GM23338 (cell line): ENCODE results near the gene EXOC3L1.

Source experiments
- EZH2 ChIP-seq: fragments of 200-600 bp; sonication (generic); IDR thresholded peaks from one replicate; pipeline ENCODE4 v1.8.0; 2017; ENCODE audit warnings: antibody characterized with exemption, mild to moderate bottlenecking, low read depth; ENCODE audit not compliant: unreplicated experiment
- EZH2phosphoT487 ChIP-seq: fragments of 200-600 bp; sonication (generic); IDR thresholded peaks from one replicate; pipeline ENCODE4 v1.8.1; 2018; ENCODE audit warnings: antibody characterized with exemption; ENCODE audit not compliant: unreplicated experiment
- TF ChIP-seq, protein P1 (sequence below), 2 experiments: fragments of 200-600 bp in 1 of 2; sonication (generic) in 1 of 2; conservative IDR thresholded peaks; 2 replicates each; pipeline versions ENCODE4 v1.5.1 to v1.6.1; 2016 to 2017; ENCODE audit warnings: antibody characterized with exemption in 2 of 2, low read depth in 2 of 2, mild to moderate bottlenecking in 2 of 2, moderate library complexity in 1 of 2
- TF ChIP-seq, protein P2 (sequence below): fragments of 250-450 bp; sonication (Bioruptor Pico); IDR thresholded peaks from 2 replicates; pipeline ENCODE4 v1.5.0; 2020; ENCODE audit warnings: mild to moderate bottlenecking, moderate library complexity
- TF ChIP-seq, protein P3 (sequence below): IDR thresholded peaks from one replicate; pipeline ENCODE4 v1.6.1; 2018; ENCODE audit warnings: antibody characterized with exemption; ENCODE audit not compliant: unreplicated experiment
- TF ChIP-seq, protein P4 (sequence below): IDR thresholded peaks from 2 replicates; pipeline ENCODE4 v1.6.1; 2016; ENCODE audit warnings: antibody characterized with exemption

DNA sequence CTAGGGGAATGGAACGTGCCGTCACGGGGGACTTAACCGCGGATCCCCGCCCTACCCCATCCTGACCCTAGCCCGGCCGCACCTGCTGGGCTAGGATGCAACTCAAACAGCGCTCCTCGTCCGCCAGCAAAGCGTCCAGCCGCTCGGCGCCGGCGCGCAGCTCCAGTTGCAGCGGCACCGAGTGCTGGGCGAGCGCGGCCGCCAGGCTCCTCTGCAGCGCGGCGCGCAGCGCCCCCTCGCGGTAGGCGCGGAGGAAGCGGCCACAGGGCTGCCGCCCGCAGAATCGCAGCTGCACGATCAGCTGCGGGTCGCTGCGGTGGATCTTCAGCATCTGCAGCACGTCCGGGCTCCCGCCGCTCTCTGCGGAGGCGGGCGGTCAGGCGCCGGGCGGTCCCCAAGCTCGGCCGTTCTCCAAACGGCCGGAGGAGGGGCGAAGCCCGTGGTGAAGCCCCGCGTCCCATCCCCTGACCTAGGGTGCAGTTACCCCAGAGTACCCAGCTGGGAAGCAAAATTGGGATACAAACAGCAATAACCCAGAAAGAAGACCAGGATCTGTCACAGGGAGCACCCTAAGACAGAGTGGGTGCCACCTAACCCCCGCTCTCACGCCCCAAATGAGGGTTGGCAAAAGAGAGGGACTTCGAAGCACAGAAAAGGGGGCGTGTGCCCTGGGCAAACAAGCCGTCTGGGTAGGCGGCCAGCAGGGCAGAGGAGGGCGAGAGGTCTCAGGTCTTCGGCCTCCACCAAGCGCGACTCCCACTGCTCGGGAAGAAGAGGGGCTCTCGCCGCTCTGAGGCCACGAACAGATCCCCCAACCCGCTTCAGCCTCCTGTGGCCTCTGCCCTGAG is 34.4 kb downstream of the EXOC3L1 start:
- TF ChIP-seq, protein P1, sequence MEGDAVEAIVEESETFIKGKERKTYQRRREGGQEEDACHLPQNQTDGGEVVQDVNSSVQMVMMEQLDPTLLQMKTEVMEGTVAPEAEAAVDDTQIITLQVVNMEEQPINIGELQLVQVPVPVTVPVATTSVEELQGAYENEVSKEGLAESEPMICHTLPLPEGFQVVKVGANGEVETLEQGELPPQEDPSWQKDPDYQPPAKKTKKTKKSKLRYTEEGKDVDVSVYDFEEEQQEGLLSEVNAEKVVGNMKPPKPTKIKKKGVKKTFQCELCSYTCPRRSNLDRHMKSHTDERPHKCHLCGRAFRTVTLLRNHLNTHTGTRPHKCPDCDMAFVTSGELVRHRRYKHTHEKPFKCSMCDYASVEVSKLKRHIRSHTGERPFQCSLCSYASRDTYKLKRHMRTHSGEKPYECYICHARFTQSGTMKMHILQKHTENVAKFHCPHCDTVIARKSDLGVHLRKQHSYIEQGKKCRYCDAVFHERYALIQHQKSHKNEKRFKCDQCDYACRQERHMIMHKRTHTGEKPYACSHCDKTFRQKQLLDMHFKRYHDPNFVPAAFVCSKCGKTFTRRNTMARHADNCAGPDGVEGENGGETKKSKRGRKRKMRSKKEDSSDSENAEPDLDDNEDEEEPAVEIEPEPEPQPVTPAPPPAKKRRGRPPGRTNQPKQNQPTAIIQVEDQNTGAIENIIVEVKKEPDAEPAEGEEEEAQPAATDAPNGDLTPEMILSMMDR (conservative IDR thresholded peaks at IDR 0.05; ENCODE audit: low read depth in 2 of 2): peak; percentile 73 to 94
- TF ChIP-seq EZH2phosphoT487: peak; percentile 78
- TF ChIP-seq, protein P2, sequence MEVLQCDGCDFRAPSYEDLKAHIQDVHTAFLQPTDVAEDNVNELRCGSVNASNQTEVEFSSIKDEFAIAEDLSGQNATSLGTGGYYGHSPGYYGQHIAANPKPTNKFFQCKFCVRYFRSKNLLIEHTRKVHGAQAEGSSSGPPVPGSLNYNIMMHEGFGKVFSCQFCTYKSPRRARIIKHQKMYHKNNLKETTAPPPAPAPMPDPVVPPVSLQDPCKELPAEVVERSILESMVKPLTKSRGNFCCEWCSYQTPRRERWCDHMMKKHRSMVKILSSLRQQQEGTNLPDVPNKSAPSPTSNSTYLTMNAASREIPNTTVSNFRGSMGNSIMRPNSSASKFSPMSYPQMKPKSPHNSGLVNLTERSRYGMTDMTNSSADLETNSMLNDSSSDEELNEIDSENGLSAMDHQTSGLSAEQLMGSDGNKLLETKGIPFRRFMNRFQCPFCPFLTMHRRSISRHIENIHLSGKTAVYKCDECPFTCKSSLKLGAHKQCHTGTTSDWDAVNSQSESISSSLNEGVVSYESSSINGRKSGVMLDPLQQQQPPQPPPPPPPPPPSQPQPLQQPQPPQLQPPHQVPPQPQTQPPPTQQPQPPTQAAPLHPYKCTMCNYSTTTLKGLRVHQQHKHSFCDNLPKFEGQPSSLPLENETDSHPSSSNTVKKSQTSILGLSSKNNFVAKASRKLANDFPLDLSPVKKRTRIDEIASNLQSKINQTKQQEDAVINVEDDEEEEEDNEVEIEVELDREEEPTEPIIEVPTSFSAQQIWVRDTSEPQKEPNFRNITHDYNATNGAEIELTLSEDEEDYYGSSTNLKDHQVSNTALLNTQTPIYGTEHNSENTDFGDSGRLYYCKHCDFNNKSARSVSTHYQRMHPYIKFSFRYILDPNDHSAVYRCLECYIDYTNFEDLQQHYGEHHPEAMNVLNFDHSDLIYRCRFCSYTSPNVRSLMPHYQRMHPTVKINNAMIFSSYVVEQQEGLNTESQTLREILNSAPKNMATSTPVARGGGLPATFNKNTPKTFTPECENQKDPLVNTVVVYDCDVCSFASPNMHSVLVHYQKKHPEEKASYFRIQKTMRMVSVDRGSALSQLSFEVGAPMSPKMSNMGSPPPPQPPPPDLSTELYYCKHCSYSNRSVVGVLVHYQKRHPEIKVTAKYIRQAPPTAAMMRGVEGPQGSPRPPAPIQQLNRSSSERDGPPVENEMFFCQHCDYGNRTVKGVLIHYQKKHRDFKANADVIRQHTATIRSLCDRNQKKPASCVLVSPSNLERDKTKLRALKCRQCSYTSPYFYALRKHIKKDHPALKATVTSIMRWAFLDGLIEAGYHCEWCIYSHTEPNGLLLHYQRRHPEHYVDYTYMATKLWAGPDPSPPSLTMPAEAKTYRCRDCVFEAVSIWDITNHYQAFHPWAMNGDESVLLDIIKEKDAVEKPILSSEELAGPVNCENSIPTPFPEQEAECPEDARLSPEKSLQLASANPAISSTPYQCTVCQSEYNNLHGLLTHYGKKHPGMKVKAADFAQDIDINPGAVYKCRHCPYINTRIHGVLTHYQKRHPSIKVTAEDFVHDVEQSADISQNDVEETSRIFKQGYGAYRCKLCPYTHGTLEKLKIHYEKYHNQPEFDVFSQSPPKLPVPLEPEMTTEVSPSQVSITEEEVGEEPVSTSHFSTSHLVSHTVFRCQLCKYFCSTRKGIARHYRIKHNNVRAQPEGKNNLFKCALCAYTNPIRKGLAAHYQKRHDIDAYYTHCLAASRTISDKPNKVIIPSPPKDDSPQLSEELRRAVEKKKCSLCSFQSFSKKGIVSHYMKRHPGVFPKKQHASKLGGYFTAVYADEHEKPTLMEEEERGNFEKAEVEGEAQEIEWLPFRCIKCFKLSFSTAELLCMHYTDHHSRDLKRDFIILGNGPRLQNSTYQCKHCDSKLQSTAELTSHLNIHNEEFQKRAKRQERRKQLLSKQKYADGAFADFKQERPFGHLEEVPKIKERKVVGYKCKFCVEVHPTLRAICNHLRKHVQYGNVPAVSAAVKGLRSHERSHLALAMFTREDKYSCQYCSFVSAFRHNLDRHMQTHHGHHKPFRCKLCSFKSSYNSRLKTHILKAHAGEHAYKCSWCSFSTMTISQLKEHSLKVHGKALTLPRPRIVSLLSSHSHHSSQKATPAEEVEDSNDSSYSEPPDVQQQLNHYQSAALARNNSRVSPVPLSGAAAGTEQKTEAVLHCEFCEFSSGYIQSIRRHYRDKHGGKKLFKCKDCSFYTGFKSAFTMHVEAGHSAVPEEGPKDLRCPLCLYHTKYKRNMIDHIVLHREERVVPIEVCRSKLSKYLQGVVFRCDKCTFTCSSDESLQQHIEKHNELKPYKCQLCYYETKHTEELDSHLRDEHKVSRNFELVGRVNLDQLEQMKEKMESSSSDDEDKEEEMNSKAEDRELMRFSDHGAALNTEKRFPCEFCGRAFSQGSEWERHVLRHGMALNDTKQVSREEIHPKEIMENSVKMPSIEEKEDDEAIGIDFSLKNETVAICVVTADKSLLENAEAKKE: no peak
- TF ChIP-seq, protein P3, sequence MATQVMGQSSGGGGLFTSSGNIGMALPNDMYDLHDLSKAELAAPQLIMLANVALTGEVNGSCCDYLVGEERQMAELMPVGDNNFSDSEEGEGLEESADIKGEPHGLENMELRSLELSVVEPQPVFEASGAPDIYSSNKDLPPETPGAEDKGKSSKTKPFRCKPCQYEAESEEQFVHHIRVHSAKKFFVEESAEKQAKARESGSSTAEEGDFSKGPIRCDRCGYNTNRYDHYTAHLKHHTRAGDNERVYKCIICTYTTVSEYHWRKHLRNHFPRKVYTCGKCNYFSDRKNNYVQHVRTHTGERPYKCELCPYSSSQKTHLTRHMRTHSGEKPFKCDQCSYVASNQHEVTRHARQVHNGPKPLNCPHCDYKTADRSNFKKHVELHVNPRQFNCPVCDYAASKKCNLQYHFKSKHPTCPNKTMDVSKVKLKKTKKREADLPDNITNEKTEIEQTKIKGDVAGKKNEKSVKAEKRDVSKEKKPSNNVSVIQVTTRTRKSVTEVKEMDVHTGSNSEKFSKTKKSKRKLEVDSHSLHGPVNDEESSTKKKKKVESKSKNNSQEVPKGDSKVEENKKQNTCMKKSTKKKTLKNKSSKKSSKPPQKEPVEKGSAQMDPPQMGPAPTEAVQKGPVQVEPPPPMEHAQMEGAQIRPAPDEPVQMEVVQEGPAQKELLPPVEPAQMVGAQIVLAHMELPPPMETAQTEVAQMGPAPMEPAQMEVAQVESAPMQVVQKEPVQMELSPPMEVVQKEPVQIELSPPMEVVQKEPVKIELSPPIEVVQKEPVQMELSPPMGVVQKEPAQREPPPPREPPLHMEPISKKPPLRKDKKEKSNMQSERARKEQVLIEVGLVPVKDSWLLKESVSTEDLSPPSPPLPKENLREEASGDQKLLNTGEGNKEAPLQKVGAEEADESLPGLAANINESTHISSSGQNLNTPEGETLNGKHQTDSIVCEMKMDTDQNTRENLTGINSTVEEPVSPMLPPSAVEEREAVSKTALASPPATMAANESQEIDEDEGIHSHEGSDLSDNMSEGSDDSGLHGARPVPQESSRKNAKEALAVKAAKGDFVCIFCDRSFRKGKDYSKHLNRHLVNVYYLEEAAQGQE: no peak
- TF ChIP-seq EZH2: no peak
- TF ChIP-seq, protein P4, sequence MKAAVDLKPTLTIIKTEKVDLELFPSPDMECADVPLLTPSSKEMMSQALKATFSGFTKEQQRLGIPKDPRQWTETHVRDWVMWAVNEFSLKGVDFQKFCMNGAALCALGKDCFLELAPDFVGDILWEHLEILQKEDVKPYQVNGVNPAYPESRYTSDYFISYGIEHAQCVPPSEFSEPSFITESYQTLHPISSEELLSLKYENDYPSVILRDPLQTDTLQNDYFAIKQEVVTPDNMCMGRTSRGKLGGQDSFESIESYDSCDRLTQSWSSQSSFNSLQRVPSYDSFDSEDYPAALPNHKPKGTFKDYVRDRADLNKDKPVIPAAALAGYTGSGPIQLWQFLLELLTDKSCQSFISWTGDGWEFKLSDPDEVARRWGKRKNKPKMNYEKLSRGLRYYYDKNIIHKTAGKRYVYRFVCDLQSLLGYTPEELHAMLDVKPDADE: no peak
